Measurements from ENCODE around the gene ZNF254. TPM values are rescaled to one million over a fixed set of nuclear protein-coding genes. Genes with fewer than 3 reads are reported as not detected.

The ZNF254 gene
- total RNA-seq, 1 experiment from 2014 or later = 12.5 TPM

DNA sequence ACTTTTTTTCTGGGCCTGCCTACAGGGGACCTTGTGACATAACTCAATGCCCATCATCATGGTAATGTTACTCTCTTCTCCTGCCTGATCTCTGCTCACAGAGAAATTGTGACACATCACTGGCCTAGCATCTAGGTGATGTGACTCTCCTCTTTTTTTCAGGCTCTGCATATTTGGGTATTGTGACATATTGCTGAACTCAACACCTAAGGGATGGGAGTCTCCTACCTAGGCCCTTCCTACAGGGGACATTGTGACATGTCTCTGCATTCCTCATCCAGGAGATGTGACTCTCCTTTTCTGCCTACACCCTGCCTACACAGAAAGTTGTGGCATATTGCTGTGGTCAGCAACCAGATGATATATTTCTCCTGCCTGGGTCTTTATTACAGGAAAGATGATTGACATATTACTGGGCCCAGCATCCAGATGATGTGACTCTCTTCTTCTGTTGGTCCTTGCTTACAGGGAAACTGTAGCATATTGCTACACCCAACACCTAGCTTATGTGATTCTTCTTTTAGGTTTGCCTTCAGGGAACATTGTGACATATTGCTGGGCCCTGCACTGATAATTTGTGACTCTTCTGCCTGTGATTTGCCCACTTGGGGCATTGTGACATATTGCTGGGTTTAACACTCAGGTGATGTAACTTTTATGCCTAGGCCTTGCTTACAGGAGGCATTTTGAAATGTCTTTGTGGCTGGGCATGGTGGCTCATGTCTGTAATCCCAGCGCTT, 21.0 kb upstream of the ZNF254 start:
- POLR2A ChIA-PET (ENCODE audit: unreplicated experiment) = no interaction called here
- BruUV-seq (replicated peaks) = no TSS peak

DNA sequence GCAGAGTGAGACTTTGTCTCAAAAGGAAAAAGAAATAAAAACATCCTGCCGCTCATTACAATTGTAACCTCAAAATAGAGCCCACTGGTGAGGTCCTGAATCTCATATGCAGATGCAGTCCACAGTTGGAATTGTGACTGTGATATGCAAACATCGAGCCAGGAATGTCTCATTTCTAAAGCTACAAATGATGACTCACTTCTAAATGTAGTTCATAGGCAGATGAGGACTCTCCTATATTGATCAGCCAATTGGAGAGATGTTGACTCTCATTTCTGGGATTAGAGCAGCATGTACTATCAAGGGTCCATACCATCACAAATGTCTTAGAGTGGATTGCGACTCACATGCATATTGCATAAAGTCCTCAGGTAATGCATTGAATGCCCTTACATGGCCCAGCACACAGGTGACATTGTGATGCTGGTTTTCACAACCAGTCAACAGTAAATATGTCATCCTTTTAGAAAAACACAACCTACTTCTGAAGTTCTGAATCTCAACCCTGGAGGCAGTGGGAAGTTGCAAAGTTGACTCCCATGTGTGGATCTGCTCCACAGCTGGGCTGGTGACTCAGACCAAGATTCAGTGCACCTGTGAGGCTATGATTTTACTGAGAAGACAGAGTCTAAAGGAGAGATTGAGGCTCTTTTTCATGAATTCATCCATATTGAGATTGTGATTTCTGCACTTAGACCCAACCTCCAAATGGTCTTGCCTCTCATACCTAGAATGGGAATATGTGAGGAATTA, 16.9 kb upstream of the ZNF254 start:
- no peak overlapping the region for H3K4me2 ChIP-seq
- no TSS peak for BruUV-seq (replicated peaks)
- H3F3A ChIP-seq (ENCODE audit: insufficient read depth, low read depth) = peaks cover 16% of the 10 kb centered on the region; the same call in 1 of the 2 replicates
- DNase-seq = no peak
- no peaks in the 10 kb centered on the region for H3K27me3 ChIP-seq (ENCODE audit: insufficient read depth, low read depth)
- no peak overlapping the region for H2AFZ ChIP-seq
- TF ChIP-seq CTCF (conservative IDR thresholded peaks at IDR 0.05) (no peak), EZH2 (IDR thresholded peaks at IDR 0.05; ENCODE audit: low read depth) (no peak)
- peaks cover 13% of the 10 kb centered on the region; the same call in 1 of the 2 replicates for H3K4me1 ChIP-seq (replicated peaks; ENCODE audit: insufficient read depth)
- H3K4me3 ChIP-seq = no peak overlapping the region
- H3K9me3 ChIP-seq (ENCODE audit: insufficient read depth, low read depth) = peaks cover 23% of the 10 kb centered on the region
- POLR2A ChIA-PET (ENCODE audit: unreplicated experiment) = no interaction called here
- H3K79me2 ChIP-seq (ENCODE audit: low read depth) = no peaks in the 10 kb centered on the region
- no peak overlapping the region for H3K27ac ChIP-seq
- CTCF ChIA-PET = no interaction called here
- no peaks in the 10 kb centered on the region for H4K20me1 ChIP-seq (ENCODE audit: insufficient read depth)
- H3K9me2 ChIP-seq (ENCODE audit: insufficient read depth) = no peaks in the 10 kb centered on the region
- intact Hi-C loops (cut with micrococcal nuclease; ENCODE audit: unreplicated experiment) = no loop called here
- peaks cover 55% of the 10 kb centered on the region for H3K36me3 ChIP-seq (ENCODE audit: low read depth)

More for the DNA sequence above, 21.0 kb upstream of the ZNF254 start:
- CTCF ChIA-PET = no interaction called here
- no peaks in the 10 kb centered on the region for H4K20me1 ChIP-seq (ENCODE audit: insufficient read depth)
- H3K27ac ChIP-seq = no peak overlapping the region
- intact Hi-C loops (cut with micrococcal nuclease; ENCODE audit: unreplicated experiment) = no loop called here
- H3K9me3 ChIP-seq (ENCODE audit: insufficient read depth, low read depth) = 0 out of 2 replicates have a peak, but pooled peaks cover 7% of the 10 kb centered on the region
- peaks cover 3% of the 10 kb centered on the region; the same call in 1 of the 2 replicates for H3F3A ChIP-seq (ENCODE audit: insufficient read depth, low read depth)
- DNase-seq = no peak
- no peak overlapping the region for H3K4me2 ChIP-seq
- no peaks in the 10 kb centered on the region for H3K9me2 ChIP-seq (ENCODE audit: insufficient read depth)
- TF ChIP-seq CTCF (conservative IDR thresholded peaks at IDR 0.05) = no peak
- TF ChIP-seq EZH2 (IDR thresholded peaks at IDR 0.05; ENCODE audit: low read depth) = no peak
- H3K4me3 ChIP-seq = no peak overlapping the region
- H2AFZ ChIP-seq = no peak overlapping the region
- peaks cover 37% of the 10 kb centered on the region for H3K36me3 ChIP-seq (ENCODE audit: low read depth)
- no peaks in the 10 kb centered on the region for H3K79me2 ChIP-seq (ENCODE audit: low read depth)
- peaks cover 5% of the 10 kb centered on the region for H3K4me1 ChIP-seq (replicated peaks; ENCODE audit: insufficient read depth)
- H3K27me3 ChIP-seq (ENCODE audit: insufficient read depth, low read depth) = no peaks in the 10 kb centered on the region

- Histone ChIP-seq H3K4me1 (replicated peaks; ENCODE audit: insufficient read depth) (peaks cover 13% of the 10 kb centered on the region; the same call in 1 of the 2 replicates), H3K27me3 (ENCODE audit: insufficient read depth, low read depth) (no peaks in the 10 kb centered on the region), H4K20me1 (ENCODE audit: insufficient read depth) (no peaks in the 10 kb centered on the region), H3K79me2 (ENCODE audit: low read depth) (no peaks in the 10 kb centered on the region), H3K36me3 (ENCODE audit: low read depth) (peaks cover 59% of the 10 kb centered on the region), H3K4me2 (no peak overlapping the region), H3K4me3 (no peak overlapping the region), H3F3A (ENCODE audit: insufficient read depth, low read depth) (peaks cover 16% of the 10 kb centered on the region; the same call in 1 of the 2 replicates), H2AFZ (no peak overlapping the region), H3K9me3 (ENCODE audit: insufficient read depth, low read depth) (peaks cover 33% of the 10 kb centered on the region), H3K27ac (no peak overlapping the region), H3K9me2 (ENCODE audit: insufficient read depth) (no peaks in the 10 kb centered on the region)
- ChIA-PET POLR2A (ENCODE audit: unreplicated experiment) (no interaction called here), CTCF (no interaction called here)
- intact Hi-C loops (cut with micrococcal nuclease; ENCODE audit: unreplicated experiment) = no loop called here
- no TSS peak for BruUV-seq (replicated peaks)
- no peak for DNase-seq
- no peak for TF ChIP-seq EZH2 (IDR thresholded peaks at IDR 0.05; ENCODE audit: low read depth)
- no peak for TF ChIP-seq CTCF (conservative IDR thresholded peaks at IDR 0.05)
These were observed 15.9 kb upstream of the ZNF254 start for GRCh38 chr19:24071078-24071477.

Data from PC-9 (cell line).